ENCODE measurements around the gene CUTC.

CUTC gene

GRCh38 chr10:99791831-99792230, 59.8 kb downstream of the CUTC start:
- TF ChIP-seq, protein P1, sequence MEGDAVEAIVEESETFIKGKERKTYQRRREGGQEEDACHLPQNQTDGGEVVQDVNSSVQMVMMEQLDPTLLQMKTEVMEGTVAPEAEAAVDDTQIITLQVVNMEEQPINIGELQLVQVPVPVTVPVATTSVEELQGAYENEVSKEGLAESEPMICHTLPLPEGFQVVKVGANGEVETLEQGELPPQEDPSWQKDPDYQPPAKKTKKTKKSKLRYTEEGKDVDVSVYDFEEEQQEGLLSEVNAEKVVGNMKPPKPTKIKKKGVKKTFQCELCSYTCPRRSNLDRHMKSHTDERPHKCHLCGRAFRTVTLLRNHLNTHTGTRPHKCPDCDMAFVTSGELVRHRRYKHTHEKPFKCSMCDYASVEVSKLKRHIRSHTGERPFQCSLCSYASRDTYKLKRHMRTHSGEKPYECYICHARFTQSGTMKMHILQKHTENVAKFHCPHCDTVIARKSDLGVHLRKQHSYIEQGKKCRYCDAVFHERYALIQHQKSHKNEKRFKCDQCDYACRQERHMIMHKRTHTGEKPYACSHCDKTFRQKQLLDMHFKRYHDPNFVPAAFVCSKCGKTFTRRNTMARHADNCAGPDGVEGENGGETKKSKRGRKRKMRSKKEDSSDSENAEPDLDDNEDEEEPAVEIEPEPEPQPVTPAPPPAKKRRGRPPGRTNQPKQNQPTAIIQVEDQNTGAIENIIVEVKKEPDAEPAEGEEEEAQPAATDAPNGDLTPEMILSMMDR (conservative IDR thresholded peaks at IDR 0.05; ENCODE audit: low read length) = no peak
- no peak for TF ChIP-seq EZH2phosphoT487 (IDR thresholded peaks at IDR 0.05; ENCODE audit: borderline replicate concordance)
- no peaks in the 10 kb centered on the region for H3K9me3 ChIP-seq (ENCODE audit: insufficient read depth, low read depth, low read length)
- H4K20me1 ChIP-seq (ENCODE audit: insufficient read depth, low read length, poor library complexity, severe bottlenecking) = no peaks in the 10 kb centered on the region
- no peaks in the 10 kb centered on the region for H3K27me3 ChIP-seq (ENCODE audit: insufficient read depth, low read length, poor library complexity, severe bottlenecking)
- no peaks in the 10 kb centered on the region for H3K4me1 ChIP-seq (ENCODE audit: insufficient read depth, low read length, poor library complexity, severe bottlenecking)
- no peak overlapping the region for H3K4me2 ChIP-seq (ENCODE audit: low read depth, low read length, poor library complexity, severe bottlenecking)
- H3K79me2 ChIP-seq (ENCODE audit: insufficient read depth, low read length) = no peaks in the 10 kb centered on the region
- H3K36me3 ChIP-seq (ENCODE audit: insufficient read depth, low read length) = no peaks in the 10 kb centered on the region
- no peak overlapping the region for H3K4me3 ChIP-seq (ENCODE audit: low read length, poor library complexity, severe bottlenecking)
- H3K9me2 ChIP-seq (replicated peaks; ENCODE audit: low read depth, low read length) = no peaks in the 10 kb centered on the region
- no peaks in the 10 kb centered on the region for H3F3A ChIP-seq (ENCODE audit: low read depth)
- no peak overlapping the region for H2AFZ ChIP-seq (ENCODE audit: low read length)
- no peak overlapping the region for H3K9ac ChIP-seq (ENCODE audit: low read depth, low read length, poor library complexity, severe bottlenecking)

DNA sequence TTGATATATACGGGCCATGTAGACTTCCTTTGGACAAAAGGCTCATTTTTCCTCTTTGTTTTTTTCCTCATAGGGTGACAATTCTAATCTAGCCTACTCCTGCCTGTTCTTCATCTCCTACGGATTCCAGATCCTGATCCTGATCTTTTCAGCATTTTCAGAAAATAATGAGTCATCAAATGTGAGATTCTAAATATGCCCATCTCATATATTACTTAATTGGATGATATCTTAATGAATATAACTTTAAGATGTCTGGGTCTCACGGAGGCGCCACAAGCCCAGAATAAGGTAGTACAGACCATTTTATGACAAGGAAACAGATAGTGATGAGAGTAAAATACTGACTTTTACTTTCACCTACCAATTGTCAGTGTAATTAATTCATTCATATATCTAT, 61.8 kb downstream of the CUTC start:
- H4K20me1 ChIP-seq (ENCODE audit: insufficient read depth, low read length, poor library complexity, severe bottlenecking) = no peaks in the 10 kb centered on the region
- H3K9me3 ChIP-seq (ENCODE audit: insufficient read depth, low read depth, low read length) = no peaks in the 10 kb centered on the region
- no peaks in the 10 kb centered on the region for H3K36me3 ChIP-seq (ENCODE audit: insufficient read depth, low read length)
- no peak overlapping the region for H3K4me2 ChIP-seq (ENCODE audit: low read depth, low read length, poor library complexity, severe bottlenecking)
- TF ChIP-seq EZH2phosphoT487 (IDR thresholded peaks at IDR 0.05; ENCODE audit: borderline replicate concordance) = no peak
- TF ChIP-seq, protein P1 (conservative IDR thresholded peaks at IDR 0.05; ENCODE audit: low read length) = no peak
- H3K4me3 ChIP-seq (ENCODE audit: low read length, poor library complexity, severe bottlenecking) = no peak overlapping the region
- H3K27me3 ChIP-seq (ENCODE audit: insufficient read depth, low read length, poor library complexity, severe bottlenecking) = no peaks in the 10 kb centered on the region
- H3K9ac ChIP-seq (ENCODE audit: low read depth, low read length, poor library complexity, severe bottlenecking) = no peak overlapping the region
- H3K79me2 ChIP-seq (ENCODE audit: insufficient read depth, low read length) = no peaks in the 10 kb centered on the region
- H3F3A ChIP-seq (ENCODE audit: low read depth) = no peaks in the 10 kb centered on the region
- H3K4me1 ChIP-seq (ENCODE audit: insufficient read depth, low read length, poor library complexity, severe bottlenecking) = no peaks in the 10 kb centered on the region
- no peaks in the 10 kb centered on the region for H3K9me2 ChIP-seq (replicated peaks; ENCODE audit: low read depth, low read length)
- no peak overlapping the region for H2AFZ ChIP-seq (ENCODE audit: low read length)

DNA sequence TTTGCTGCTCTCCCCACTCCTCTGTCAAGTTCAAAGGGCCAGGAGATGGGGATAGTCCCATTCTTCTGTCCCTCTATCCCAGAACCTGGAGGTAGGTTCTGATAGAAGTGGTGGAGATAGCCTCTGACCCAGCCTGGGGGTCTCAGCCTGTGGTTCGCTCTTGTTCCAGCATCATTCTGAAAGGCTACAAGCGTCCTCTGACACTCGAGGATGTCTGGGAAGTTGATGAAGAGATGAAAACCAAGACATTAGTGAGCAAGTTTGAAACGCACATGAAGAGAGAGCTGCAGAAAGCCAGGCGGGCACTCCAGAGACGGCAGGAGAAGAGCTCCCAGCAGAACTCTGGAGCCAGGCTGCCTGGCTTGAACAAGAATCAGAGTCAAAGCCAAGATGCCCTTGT, 64.9 kb downstream of the CUTC start:
- Histone ChIP-seq H3K9ac (ENCODE audit: low read depth, low read length, poor library complexity, severe bottlenecking) (no peak overlapping the region), H3F3A (ENCODE audit: low read depth) (no peaks in the 10 kb centered on the region), H3K79me2 (ENCODE audit: insufficient read depth, low read length) (no peaks in the 10 kb centered on the region), H3K4me2 (ENCODE audit: low read depth, low read length, poor library complexity, severe bottlenecking) (no peak overlapping the region), H4K20me1 (ENCODE audit: insufficient read depth, low read length, poor library complexity, severe bottlenecking) (no peaks in the 10 kb centered on the region), H3K4me1 (ENCODE audit: insufficient read depth, low read length, poor library complexity, severe bottlenecking) (no peaks in the 10 kb centered on the region), H3K4me3 (ENCODE audit: low read length, poor library complexity, severe bottlenecking) (no peak overlapping the region), H3K27me3 (ENCODE audit: insufficient read depth, low read length, poor library complexity, severe bottlenecking) (no peaks in the 10 kb centered on the region), H3K9me2 (replicated peaks; ENCODE audit: low read depth, low read length) (no peaks in the 10 kb centered on the region), H3K36me3 (ENCODE audit: insufficient read depth, low read length) (no peaks in the 10 kb centered on the region), H3K9me3 (ENCODE audit: insufficient read depth, low read depth, low read length) (no peaks in the 10 kb centered on the region), H2AFZ (ENCODE audit: low read length) (no peak overlapping the region)
- TF ChIP-seq EZH2phosphoT487 (IDR thresholded peaks at IDR 0.05; ENCODE audit: borderline replicate concordance) = no peak
- TF ChIP-seq, protein P1 (conservative IDR thresholded peaks at IDR 0.05; ENCODE audit: low read length) = no peak

All from Loucy (cell line).